ENCODE results near the gene EXTL1. TPM values are rescaled to one million over a fixed set of nuclear protein-coding genes. Genes with fewer than 3 reads are reported as not detected.

The EXTL1 gene
- total RNA-seq, 1 donor from 2014 or later: 0.24 TPM

DNA sequence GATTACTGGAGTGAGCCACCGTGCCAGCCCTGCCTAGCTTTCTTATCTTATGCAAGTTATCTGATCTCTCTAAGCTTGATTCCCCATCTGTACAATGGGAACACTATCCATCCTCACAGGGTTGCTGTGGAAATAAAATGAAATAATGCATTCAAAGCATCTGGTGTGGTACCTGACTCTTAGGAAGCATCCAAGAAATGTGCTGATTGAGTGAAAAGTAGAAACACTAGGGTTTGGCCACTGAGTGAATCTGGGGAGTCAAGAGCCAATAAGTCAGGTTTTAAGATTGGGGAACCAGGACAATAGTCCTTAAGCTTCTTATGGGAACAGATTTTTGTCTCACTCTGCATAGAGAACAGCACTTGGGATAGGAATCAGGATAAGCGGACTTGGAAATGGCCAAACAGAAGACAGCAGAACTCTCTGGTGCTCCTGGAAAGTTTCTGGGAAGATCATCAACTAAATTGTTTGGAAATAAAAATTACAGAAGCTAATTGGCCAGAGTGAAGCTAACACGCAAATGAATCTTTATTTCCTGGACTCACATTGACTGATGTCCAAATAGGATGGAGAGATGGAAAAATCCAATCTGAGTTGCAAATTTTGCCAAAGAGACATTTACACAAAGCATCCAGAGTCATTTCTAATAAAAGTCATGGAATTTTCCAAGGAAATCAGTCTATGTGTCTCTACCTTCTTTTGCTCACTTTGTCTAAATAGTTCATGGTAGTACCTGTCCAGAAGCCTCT is 27.0 kb upstream of the EXTL1 start:
- H3K4me1 ChIP-seq: peaks cover 43% of the 10 kb centered on the region
- ATAC-seq (no peak), DNase-seq (no peak)
- no peak for TF ChIP-seq CTCF (IDR thresholded peaks at IDR 0.05)
- intact Hi-C loops (cut with DNase I): loop anchor here (5.0 kb wide), 1 partner anchor 87 kb away; the partner anchor contains the start of gene STMN1
- H3K27ac ChIP-seq: no peak overlapping the region
- no peaks in the 10 kb centered on the region for H3K27me3 ChIP-seq (ENCODE audit: low read depth)
- H3K4me3 ChIP-seq: no peak overlapping the region
- H3K9me3 ChIP-seq: no peaks in the 10 kb centered on the region
- no peaks in the 10 kb centered on the region for H3K36me3 ChIP-seq

DNA sequence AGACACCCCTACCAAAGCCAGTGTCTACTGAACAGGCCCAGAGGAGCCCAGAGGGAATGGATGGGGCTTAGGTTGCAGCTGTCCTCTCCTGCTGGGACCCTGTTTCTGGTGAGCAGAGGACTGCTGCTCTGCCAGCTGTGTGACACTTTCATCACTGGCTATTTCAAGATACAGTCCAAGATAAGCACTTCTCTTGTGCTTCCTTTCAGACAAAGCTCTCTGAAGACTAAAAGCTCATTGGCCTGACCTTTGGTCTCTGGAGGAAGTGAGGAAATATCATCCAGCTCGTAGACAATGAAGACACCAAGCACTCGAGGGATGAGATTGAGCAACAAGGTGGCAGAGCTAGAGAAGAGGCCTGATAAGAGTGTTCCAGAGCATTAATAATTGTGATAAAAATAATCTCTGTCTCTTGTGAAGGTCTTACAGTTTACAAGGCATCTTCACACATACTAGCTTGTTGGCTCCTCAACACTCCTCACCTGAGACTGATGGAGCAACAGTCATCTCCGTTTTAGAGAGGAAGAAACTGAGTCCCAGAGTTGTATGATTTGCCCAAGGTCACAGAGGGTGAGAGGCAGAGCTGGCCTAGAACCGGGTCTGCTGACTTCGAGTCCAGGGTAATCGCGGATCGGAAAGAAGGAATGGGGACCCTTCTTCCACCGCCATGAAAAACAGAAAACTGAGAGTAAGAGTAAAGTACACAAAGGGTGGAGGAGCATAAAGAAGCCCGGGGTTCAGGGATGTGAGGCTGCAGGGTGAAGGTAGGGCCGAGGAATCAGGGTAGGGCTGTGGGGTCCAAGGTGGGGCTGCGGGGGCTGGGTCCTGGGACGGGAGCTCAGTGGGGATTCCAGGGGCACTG is 24.4 kb upstream of the EXTL1 start:
- Histone ChIP-seq H3K36me3 (no peaks in the 10 kb centered on the region), H3K27me3 (ENCODE audit: low read depth) (no peaks in the 10 kb centered on the region), H3K4me3 (peak overlapping the region; percentile 76), H3K9me3 (no peaks in the 10 kb centered on the region), H3K4me1 (peaks cover 21% of the 10 kb centered on the region), H3K27ac (peak overlapping the region; percentile 93)
- no peak for DNase-seq
- TF ChIP-seq CTCF (IDR thresholded peaks at IDR 0.05): no peak
- peak; percentile 37 to 43 for ATAC-seq
- intact Hi-C loops (cut with DNase I): loop anchor here (5.0 kb wide), 1 partner anchor 90 kb away; the partner anchor contains the start of gene STMN1

DNA sequence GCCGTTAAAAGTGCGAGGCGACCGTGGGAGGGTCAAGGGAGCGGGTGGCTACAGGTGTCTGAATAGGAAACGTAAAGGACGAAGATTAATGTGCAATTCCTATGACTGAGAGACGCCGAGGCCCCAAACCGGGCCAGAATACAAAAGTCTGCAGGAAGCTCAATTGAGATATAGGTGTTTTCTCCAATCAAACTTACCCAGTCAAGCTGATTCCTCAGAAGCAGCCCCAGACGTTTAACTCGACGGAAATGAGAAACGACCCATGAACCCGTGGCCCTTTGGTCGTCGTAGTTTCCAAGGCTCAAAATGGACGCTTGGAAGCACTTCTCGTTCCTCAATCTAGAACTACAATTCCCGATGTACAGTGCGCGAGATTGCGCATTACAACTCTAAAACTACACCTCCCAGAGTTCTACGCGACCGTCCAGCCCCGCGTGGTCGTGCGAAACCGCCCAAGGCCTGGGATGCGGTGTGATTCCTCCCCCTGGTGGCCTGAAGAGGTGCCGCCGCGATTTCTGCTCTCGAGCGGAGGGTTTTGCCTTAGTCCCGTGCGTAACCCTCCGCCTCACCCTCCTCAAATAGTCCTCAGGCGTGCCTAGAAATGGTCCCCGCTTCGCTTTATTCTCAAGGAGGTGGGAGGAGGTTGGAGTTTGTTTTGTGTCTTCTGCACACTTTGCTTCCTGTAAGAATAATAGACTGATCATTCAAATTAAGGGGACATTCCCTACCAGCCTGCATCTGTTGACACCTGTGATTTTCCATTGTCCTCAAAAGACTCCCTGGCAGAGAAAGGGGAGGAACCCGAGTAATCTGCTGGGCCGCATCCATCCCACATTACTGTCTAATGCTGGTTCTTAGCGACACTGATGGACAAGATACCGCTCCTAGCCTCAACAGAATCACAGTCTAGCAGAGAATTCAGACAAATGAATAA is 23.5 kb upstream of the EXTL1 start, which contains the start of gene PAFAH2:
TSS of gene PAFAH2 (minus strand) at position 236 of the 934 bp plus-strand sequence. CDS start 7,247 bp downstream, outside the sequence.
- Histone ChIP-seq H3K27ac (peak within 1 kb of the TSS; percentile 93), H3K4me1 (peaks cover 20% of the 10 kb centered on the region), H3K9me3 (no peaks in the 10 kb centered on the region), H3K4me3 (peak within 1 kb of the TSS; percentile 76), H3K36me3 (no peaks in the 10 kb centered on the region), H3K27me3 (ENCODE audit: low read depth) (no peaks in the 10 kb centered on the region)
- peak; percentile 98 for TF ChIP-seq CTCF (IDR thresholded peaks at IDR 0.05)
- intact Hi-C loops (cut with DNase I): loop anchor here (5.0 kb wide), 1 partner anchor 91 kb away; the partner anchor contains the start of gene STMN1
- peak; percentile 97 for DNase-seq
- ATAC-seq: peak; percentile 99 to 100

DNA sequence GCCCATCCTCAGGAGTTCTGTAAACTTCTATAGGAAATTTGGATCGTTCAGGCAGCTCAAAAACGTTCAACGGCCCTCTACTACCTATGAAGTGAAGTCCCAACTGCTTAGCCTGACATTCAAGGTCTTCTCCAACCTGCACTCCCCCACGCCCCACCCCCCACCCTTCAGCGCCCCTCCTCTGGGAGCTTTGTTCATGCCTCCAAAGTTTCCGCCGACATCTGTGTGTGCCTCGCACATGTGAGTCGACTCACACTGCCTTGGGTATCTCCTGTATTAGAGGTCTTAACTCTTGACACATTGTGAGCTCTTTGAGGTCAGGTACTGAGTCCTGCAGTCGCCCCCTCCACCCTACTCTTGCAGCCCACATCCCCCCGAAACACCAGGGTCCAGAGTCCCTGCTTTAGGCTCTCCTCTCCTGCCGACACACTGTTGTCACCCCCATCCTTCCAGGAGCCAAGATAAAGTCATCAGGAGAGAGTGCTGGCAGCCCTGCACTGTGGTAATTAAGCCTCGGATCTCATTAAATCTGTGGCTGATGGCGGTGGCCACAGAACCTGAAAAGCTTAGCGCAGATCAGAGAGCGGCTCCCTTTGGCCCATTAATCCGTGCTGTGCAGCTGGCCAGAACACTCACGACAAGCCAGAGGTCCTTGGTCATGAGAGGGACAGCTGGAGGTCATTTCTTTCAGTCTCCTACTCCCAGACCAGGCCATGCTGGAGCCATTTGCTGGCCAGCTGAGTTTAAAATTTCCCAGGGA is 22.4 kb upstream of the EXTL1 start:
- ATAC-seq (no peak), DNase-seq (no peak)
- Histone ChIP-seq H3K9me3 (no peaks in the 10 kb centered on the region), H3K27me3 (ENCODE audit: low read depth) (no peaks in the 10 kb centered on the region), H3K4me1 (peaks cover 20% of the 10 kb centered on the region), H3K27ac (no peak overlapping the region), H3K4me3 (no peak overlapping the region), H3K36me3 (no peaks in the 10 kb centered on the region)
- intact Hi-C loops (cut with DNase I): loop anchor here (5.0 kb wide), 1 partner anchor 92 kb away; the partner anchor contains the start of gene STMN1
- TF ChIP-seq CTCF (IDR thresholded peaks at IDR 0.05): no peak
